ENCODE results near the gene RRAS2.

Gene RRAS2

DNA sequence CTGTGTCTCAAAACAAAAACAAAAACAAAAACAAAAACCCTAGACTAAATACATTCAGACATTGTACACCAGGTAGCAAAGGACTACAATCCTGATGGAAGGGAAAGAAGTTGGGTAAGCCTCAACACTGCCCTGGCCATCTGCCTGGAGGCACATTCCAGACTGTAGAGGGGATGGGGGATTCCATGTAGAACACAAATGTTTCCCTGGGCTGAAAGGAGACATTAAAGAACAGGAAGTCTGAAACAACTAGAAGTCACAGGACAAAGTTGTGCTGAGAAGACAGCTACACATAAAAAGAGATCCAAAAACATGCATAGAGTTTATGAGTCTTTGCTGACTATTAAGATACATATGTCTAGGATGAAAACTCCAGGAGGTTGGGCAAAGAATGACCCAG is 83.9 kb downstream of the RRAS2 start:
- no peak for DNase-seq (ENCODE audit: low spot score)
- peaks cover 32% of the 10 kb centered on the region for H3K36me3 ChIP-seq (ENCODE audit: low read depth)
- no peak overlapping the region for H3K27ac ChIP-seq (ENCODE audit: poor library complexity, severe bottlenecking)
- ATAC-seq (ENCODE audit: low read depth) = no peak
- no peak overlapping the region for H3K4me3 ChIP-seq (ENCODE audit: severe bottlenecking)
- TF ChIP-seq, protein P1, sequence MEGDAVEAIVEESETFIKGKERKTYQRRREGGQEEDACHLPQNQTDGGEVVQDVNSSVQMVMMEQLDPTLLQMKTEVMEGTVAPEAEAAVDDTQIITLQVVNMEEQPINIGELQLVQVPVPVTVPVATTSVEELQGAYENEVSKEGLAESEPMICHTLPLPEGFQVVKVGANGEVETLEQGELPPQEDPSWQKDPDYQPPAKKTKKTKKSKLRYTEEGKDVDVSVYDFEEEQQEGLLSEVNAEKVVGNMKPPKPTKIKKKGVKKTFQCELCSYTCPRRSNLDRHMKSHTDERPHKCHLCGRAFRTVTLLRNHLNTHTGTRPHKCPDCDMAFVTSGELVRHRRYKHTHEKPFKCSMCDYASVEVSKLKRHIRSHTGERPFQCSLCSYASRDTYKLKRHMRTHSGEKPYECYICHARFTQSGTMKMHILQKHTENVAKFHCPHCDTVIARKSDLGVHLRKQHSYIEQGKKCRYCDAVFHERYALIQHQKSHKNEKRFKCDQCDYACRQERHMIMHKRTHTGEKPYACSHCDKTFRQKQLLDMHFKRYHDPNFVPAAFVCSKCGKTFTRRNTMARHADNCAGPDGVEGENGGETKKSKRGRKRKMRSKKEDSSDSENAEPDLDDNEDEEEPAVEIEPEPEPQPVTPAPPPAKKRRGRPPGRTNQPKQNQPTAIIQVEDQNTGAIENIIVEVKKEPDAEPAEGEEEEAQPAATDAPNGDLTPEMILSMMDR (IDR thresholded peaks at IDR 0.05; ENCODE audit: poor library complexity, severe bottlenecking) = no peak
- no peaks in the 10 kb centered on the region for H3K27me3 ChIP-seq (ENCODE audit: insufficient read depth, poor library complexity, severe bottlenecking)
- H3K4me1 ChIP-seq (ENCODE audit: insufficient read depth, poor library complexity, severe bottlenecking) = no peaks in the 10 kb centered on the region
- no peaks in the 10 kb centered on the region for H3K9me3 ChIP-seq (ENCODE audit: severe bottlenecking)

DNA sequence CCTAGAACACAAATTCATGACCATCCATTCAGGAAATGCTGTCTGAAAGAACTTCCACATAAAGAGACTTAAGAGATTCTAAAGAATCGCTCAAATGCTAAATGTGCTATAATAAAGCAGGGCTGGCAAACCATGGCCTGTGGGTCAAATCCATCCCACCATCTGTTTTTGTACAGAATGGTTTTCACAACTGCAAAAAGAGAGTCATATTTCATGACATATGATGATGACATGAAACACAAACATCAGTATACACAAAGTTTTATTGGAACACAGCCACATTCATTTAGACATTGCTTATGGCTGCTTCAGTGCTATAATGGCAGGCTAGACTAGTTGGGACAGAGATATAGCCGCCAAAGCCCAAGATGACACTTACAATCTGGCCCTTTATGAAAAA is 85.1 kb downstream of the RRAS2 start:
- DNase-seq (ENCODE audit: low spot score) = no peak

DNA sequence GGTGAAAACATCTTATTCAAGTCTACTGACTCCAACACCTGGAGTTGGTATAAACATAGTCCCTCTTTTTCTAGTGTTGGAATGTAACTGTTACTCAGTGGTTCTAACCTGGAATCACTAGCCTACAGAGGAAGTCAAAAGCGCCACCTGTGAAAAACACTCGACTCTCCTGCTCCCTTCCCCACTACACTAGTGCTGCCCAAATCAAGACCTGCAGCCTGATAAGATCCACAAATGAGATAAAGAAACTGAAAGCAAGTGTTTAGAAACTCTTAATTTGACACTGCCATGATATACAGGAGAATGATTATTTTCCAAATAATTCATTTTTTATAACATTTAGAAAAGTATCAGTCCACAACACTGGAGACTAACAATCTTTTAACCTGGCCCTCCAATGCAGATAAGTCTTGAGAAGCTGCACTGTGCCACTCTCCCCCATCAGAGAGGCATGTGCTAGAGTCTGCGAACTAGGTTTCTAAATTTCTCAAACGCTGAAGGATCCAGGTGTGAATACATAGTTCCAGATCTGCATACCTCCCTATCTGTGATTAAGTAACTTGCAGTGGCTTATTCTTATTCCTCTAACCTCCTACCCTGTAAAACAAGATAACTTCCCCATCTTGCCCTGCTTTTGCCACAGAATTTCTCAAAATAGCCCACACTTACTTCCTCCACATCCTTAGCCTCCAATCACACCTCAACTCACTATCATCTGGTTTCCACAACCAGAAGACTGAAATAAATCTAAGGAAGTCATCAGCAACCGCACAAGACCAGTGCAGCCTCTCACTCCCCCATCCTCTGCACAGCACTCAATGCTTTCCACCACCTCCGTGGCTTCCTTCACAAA is 88.1 kb downstream of the RRAS2 start:
- TF ChIP-seq, protein P1 (IDR thresholded peaks at IDR 0.05; ENCODE audit: poor library complexity, severe bottlenecking) = no peak
- Histone ChIP-seq H3K27ac (ENCODE audit: poor library complexity, severe bottlenecking) (no peak overlapping the region), H3K4me1 (ENCODE audit: insufficient read depth, poor library complexity, severe bottlenecking) (no peaks in the 10 kb centered on the region), H3K36me3 (ENCODE audit: low read depth) (peaks cover 22% of the 10 kb centered on the region), H3K27me3 (ENCODE audit: insufficient read depth, poor library complexity, severe bottlenecking) (no peaks in the 10 kb centered on the region), H3K9me3 (ENCODE audit: severe bottlenecking) (no peaks in the 10 kb centered on the region), H3K4me3 (ENCODE audit: severe bottlenecking) (no peak overlapping the region)
- DNase-seq (ENCODE audit: low spot score) (no peak), ATAC-seq (ENCODE audit: low read depth) (no peak)

More for the DNA sequence above, 85.1 kb downstream of the RRAS2 start:
- no peak for ATAC-seq (ENCODE audit: low read depth)
- TF ChIP-seq, protein P1 (IDR thresholded peaks at IDR 0.05; ENCODE audit: poor library complexity, severe bottlenecking) = no peak
- H3K4me1 ChIP-seq (ENCODE audit: insufficient read depth, poor library complexity, severe bottlenecking) = no peaks in the 10 kb centered on the region
- no peaks in the 10 kb centered on the region for H3K9me3 ChIP-seq (ENCODE audit: severe bottlenecking)
- H3K4me3 ChIP-seq (ENCODE audit: severe bottlenecking) = no peak overlapping the region
- no peak overlapping the region for H3K27ac ChIP-seq (ENCODE audit: poor library complexity, severe bottlenecking)
- no peaks in the 10 kb centered on the region for H3K27me3 ChIP-seq (ENCODE audit: insufficient read depth, poor library complexity, severe bottlenecking)
- H3K36me3 ChIP-seq (ENCODE audit: low read depth) = peaks cover 23% of the 10 kb centered on the region

DNA sequence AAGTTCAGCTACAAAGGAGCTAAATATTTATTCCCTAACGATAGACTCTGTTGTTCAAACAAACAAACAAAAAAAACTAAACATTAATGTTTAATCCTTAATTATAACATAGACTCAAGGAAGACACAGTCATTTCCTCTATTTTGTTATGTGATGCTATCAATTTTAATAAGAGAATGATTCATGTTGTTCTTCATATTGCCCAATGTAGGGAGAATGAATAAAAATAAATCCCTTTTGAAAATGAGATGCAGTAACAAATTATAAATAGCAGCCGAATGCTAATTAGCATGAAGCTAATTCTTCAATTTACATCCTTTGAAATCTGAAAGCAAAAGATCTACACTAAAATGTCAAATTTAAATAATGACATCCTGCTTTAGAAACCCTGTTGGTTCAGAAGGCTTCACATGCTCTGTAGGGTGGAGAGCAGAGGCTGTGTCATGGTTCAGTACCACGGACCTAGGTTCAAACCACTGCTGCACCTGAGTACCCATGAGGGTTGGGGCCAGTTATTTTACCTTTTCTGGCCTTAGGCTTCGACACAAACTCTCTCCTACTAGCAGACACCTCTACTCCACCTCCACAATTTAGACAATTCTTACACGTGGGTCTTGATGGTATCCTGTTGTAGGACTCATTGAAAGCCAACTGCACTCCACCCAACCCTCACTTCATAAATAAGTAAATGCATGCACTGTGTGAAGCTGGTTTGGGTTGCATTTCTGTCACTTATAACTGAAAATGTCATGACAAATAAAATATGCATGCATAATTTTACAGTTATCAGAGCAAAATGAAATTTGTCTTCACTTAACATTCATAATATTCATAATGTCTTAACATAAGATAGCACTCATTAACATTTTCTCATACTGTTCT is 89.0 kb downstream of the RRAS2 start:
- DNase-seq (ENCODE audit: low spot score) = no peak
- no peaks in the 10 kb centered on the region for H3K27me3 ChIP-seq (ENCODE audit: insufficient read depth, poor library complexity, severe bottlenecking)
- H3K4me3 ChIP-seq (ENCODE audit: severe bottlenecking) = no peak overlapping the region
- H3K36me3 ChIP-seq (ENCODE audit: low read depth) = peaks cover 13% of the 10 kb centered on the region
- TF ChIP-seq, protein P1 (IDR thresholded peaks at IDR 0.05; ENCODE audit: poor library complexity, severe bottlenecking) = no peak
- 0 out of 3 replicates have a peak, but pooled peaks have one; percentile 29 for ATAC-seq (ENCODE audit: low read depth)
- no peaks in the 10 kb centered on the region for H3K4me1 ChIP-seq (ENCODE audit: insufficient read depth, poor library complexity, severe bottlenecking)
- no peaks in the 10 kb centered on the region for H3K9me3 ChIP-seq (ENCODE audit: severe bottlenecking)
- no peak overlapping the region for H3K27ac ChIP-seq (ENCODE audit: poor library complexity, severe bottlenecking)
